Coronary artery (tissue), 2 donors: ENCODE results near the gene CRHBP.
"Not testable (repeated sequence)": the region's sequence is repeated elsewhere in the genome, so short reads cannot be mapped to it uniquely, and the experiment has no call there.

ENCODE experiments used
- DNase-seq: peaks from one replicate; pipeline ENCODE4 v3.0.0-alpha.2; 2017; ENCODE audit warnings: low spot score
- H3K27ac ChIP-seq, 2 donors: fragments of 200-600 bp; sonication (generic); one replicate each; pipeline ENCODE4 v1.5.1; 2016 to 2019
- H3K4me3 ChIP-seq: fragments of 200-600 bp; sonication (generic); 2 replicates; pipeline ENCODE4 v1.5.1; 2016; ENCODE audit warnings: mild to moderate bottlenecking, moderate library complexity
- TF ChIP-seq, protein P1 (sequence below): fragments of 200-600 bp; sonication (generic); IDR thresholded peaks from one replicate; pipeline ENCODE4 v1.5.1; 2019; ENCODE audit warnings: antibody characterized with exemption

CRHBP gene

DNA sequence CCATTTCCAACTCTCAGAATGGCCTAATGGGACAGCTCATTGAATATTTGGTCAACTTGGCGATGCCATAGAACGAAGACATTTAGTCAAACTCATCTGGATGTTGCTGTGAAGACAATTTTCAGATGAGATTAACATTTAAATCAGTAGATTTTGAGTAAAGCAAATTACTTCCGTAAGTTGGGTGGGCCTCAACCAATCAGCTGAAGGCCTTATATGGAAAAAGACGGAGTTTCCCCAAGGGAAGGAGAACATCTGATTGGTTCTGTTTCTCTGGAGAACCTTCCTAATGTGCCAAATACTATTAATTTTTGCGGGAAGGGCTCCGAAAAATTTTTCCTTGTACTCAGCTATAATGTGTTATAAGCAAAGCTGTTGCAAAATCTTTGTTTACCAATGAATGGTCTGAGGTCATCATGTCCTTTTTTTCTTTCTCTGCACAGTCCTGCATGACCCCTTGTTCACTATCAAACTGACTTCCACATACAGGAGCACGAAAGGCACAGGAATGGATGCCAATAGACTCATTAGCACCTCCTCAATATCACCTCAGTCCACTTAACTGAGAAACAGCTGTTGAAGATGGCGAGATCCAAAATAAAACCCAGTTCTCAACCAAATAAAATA lies 27.8 kb downstream of the CRHBP start:
- Histone ChIP-seq H3K27ac (no peak overlapping the region), H3K4me3 (no peak overlapping the region)
- DNase-seq = no peak
- TF ChIP-seq, protein P1, sequence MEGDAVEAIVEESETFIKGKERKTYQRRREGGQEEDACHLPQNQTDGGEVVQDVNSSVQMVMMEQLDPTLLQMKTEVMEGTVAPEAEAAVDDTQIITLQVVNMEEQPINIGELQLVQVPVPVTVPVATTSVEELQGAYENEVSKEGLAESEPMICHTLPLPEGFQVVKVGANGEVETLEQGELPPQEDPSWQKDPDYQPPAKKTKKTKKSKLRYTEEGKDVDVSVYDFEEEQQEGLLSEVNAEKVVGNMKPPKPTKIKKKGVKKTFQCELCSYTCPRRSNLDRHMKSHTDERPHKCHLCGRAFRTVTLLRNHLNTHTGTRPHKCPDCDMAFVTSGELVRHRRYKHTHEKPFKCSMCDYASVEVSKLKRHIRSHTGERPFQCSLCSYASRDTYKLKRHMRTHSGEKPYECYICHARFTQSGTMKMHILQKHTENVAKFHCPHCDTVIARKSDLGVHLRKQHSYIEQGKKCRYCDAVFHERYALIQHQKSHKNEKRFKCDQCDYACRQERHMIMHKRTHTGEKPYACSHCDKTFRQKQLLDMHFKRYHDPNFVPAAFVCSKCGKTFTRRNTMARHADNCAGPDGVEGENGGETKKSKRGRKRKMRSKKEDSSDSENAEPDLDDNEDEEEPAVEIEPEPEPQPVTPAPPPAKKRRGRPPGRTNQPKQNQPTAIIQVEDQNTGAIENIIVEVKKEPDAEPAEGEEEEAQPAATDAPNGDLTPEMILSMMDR = no peak

DNA sequence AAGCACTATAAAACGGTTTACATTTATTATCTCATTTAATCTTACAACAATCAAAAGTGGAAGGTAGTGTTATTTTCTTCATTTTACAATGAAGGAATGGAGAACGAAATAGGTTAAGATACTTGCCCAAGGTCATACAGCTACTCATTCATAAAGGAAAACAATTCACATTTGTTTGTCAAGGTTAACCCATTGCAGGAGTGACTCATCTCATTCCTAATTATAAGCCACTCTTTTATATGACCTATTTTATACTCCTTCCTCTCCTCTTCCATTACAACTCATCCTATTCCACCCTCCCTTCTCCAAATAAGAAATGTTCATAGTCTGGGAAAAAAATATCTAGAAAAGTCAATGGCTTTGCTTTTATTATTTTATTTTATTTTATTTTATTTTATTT lies 29.6 kb downstream of the CRHBP start:
- DNase-seq = no peak
- Histone ChIP-seq H3K4me3 (no peak overlapping the region), H3K27ac (no peak overlapping the region)
- TF ChIP-seq, protein P1 = no peak

DNA sequence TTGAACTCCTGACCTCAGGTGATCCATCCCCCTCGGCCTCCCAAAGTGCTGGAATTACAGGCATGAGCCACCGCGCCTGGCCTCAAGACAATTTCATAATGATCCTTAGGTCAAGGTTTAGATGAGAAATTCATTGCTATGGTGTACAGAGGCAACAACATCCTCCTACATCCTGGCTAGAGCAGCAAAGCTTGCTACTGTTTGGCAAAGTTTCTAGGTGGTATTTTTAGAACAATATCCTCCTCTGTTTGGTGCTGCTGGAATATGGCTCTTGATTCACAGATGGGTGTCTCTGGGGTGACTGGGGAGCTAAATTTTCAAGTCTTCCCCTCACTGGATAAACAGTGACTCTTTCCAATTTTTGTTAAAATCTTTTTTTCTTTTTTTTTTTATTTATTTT lies 30.6 kb downstream of the CRHBP start:
- H3K27ac ChIP-seq = no peak overlapping the region
- TF ChIP-seq, protein P1 = no peak
- DNase-seq = no peak
- H3K4me3 ChIP-seq = no peak overlapping the region

DNA sequence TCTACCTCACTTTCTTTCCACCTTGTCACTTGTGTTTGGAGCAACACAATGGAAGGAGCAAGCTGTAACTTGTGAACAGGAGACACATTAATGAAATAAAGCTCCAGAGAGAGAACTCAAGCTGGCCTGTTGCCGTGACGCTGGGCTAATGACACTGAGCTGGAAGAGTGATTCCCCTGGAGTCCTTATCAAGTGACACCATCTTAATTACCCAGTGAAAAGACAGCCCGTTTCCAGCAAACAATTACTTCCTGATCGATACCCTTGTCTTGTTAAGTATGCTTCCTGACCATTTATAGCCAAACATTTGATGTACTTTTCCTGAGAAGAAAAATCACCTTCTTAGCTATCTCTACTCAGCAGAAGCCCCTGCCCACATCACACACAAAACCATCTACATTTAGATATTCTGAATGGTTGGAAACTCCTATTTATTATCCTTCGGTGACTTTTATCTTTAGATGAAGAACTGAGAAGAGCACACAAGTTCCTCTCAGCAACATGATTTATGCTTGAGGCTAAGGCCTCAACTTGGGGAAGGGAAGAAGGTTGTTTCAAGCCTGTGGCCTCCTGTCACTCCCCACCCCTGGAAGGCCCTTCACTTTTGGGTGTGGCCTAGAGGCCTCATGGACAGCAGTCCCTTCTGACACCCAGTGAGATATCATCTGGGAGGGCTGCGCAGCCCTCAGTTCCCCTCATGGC lies 34.1 kb downstream of the CRHBP start:
- Histone ChIP-seq H3K27ac (no peak overlapping the region), H3K4me3 (no peak overlapping the region)
- TF ChIP-seq, protein P1 = no peak
- DNase-seq = no peak

DNA sequence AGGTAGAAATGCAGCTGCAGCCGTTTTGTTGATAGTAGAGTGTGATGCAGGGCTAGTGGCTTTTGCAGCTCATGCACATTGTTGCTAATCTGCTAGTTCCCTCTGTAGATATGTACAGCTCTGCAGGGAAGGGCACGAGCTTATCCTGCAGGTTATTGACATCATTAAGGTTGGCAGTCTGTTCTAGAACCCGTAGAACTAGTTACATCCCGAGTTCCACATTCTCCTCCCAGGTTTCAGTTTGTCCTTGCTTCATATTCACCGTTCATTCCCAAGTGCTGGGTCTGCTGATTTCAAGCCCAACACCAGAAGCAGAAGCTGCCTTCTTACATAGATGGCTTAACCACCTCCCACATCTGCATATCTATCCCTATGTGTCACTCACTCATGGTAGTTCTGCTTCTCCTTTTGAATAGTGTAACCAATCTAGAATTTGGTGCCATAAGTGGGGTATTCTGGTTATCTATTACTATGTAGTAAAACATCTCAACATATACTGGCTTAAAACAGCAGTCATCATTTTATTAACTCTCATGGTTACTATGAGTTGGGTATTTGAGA lies 38.1 kb downstream of the CRHBP start:
- TF ChIP-seq, protein P1 = no peak
- no peak for DNase-seq
- Histone ChIP-seq H3K4me3 (no peak overlapping the region), H3K27ac (no peak overlapping the region)

DNA sequence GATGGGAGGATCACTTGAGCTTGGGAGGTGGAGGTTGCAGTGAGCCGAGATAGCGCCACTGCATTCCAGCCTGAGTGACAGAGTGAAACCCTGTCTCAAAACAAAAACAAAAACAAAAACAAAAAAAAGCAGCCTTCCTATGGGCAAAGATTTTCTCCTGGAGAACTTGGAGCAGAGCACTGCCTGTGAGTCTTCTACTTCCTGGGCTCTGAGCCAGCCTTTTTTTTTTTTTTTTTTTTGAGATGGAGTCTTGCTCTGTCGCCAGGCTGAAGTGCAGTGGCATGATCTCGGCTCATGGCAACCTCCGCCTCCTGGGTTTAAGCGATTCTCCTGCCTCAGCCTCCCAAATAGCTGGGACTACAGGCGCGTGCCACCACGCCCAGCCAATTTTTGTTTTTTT lies 40.6 kb downstream of the CRHBP start:
- not testable (repeated sequence) for DNase-seq, H3K4me3 ChIP-seq, H3K27ac ChIP-seq

DNA sequence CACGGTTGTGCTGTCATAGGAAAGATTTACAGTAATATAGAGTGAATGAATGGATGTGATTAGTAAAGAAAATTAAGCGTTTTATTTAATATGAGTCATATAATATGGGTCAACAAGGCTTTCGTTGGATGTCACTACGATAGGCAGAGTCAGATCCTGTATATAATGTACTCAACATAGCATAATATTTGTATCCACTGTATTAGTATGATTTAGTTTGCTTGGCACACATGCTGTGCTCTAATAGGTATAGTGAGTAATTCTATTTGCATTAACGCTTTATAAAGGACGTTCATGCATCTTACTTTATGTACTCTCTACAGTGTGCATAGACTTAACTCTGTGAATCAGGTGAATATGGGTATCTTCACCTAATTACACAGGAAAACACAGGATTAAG lies 41.5 kb downstream of the CRHBP start:
- H3K27ac ChIP-seq = no peak overlapping the region
- no peak overlapping the region for H3K4me3 ChIP-seq
- no peak for DNase-seq
- TF ChIP-seq, protein P1 = no peak

DNA sequence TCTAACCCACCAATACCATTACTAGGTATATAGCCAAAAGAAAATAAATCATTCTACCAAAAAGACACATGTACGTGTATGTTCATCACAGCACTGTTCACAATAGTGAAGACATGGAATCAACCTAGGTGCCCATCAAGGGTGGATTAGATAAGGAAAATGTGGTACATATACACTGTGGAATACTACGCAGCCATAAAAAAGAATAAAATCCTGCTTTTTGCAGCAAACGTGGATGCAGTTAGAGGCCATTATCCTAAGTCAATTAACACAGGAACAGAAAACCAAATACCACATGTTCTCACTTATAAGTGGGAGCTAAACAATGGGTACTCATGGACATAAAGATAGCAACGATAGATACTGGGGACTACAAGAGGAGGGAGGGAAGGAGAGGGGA lies 45.4 kb downstream of the CRHBP start:
- H3K27ac ChIP-seq, H3K4me3 ChIP-seq, DNase-seq: not testable (repeated sequence)
